Activated B cell treated with CpG ODN at 0.5 μM for 24 hours (primary cell): ENCODE data around the gene CACNG5. TPM values are rescaled to one million over a fixed set of nuclear protein-coding genes. Genes with fewer than 3 reads are reported as not detected.

Experiments used
- ATAC-seq: fragments of 200-7000 bp; cut with Tn5 transposase; one replicate; pipeline ENCODE4 v1.10.0; 2021; ENCODE audit warnings: low read depth, mild to moderate bottlenecking, moderate library complexity
- CTCF ChIA-PET: fragments of 350-600 bp; sonication (Branson Sonifier 250); formaldehyde crosslinking; loops from one replicate; lab custom pipeline; 2021; ENCODE audit warnings: antibody characterized with exemption; lab: Charles Lee
- POLR2A ChIA-PET: fragments of 350-600 bp; sonication (Branson Sonifier 250); formaldehyde crosslinking; loops from one replicate; lab custom pipeline; 2021; ENCODE audit warnings: antibody characterized with exemption; lab: Charles Lee
- DNase-seq: peaks from one replicate; pipeline ENCODE4 v3.0.0; 2022
- H3K27ac Mint-ChIP-seq: one replicate; pipeline ENCODE4 v1.8.0; 2020; ENCODE audit warnings: mixed read lengths
- H3K27me3 Mint-ChIP-seq: one replicate; pipeline ENCODE4 v1.8.0; 2021; ENCODE audit warnings: mixed read lengths
- H3K36me3 Mint-ChIP-seq: one replicate; pipeline ENCODE4 v1.8.0; 2021; ENCODE audit warnings: low read depth, mixed read lengths
- H3K4me1 Mint-ChIP-seq: one replicate; pipeline ENCODE4 v1.8.0; 2021; ENCODE audit warnings: mixed read lengths
- H3K4me3 Mint-ChIP-seq: one replicate; pipeline ENCODE4 v1.8.0; 2020; ENCODE audit warnings: mild to moderate bottlenecking, mixed read lengths
- H3K9me3 Mint-ChIP-seq: one replicate; pipeline ENCODE4 v1.8.0; 2020; ENCODE audit warnings: mixed read lengths
- intact Hi-C: fragments of 100-400 bp; cut with micrococcal nuclease; formaldehyde crosslinking; loops from one replicate; pipeline ENCODE4 v1.15.1; 2024
- total RNA-seq: library from RNA; stranded (reverse); gene quantifications from 2 replicates; pipeline ENCODE4 v1.2.3, GENCODE V29; 2022
- TF ChIP-seq, protein P1 (sequence below): fragments of 200-600 bp; IDR thresholded peaks from one replicate; pipeline ENCODE4 v1.8.0; 2022; ENCODE audit warnings: antibody characterized with exemption, mild to moderate bottlenecking

CACNG5 gene
- total RNA-seq, 1 donor from 2014 or later, result not detected

DNA sequence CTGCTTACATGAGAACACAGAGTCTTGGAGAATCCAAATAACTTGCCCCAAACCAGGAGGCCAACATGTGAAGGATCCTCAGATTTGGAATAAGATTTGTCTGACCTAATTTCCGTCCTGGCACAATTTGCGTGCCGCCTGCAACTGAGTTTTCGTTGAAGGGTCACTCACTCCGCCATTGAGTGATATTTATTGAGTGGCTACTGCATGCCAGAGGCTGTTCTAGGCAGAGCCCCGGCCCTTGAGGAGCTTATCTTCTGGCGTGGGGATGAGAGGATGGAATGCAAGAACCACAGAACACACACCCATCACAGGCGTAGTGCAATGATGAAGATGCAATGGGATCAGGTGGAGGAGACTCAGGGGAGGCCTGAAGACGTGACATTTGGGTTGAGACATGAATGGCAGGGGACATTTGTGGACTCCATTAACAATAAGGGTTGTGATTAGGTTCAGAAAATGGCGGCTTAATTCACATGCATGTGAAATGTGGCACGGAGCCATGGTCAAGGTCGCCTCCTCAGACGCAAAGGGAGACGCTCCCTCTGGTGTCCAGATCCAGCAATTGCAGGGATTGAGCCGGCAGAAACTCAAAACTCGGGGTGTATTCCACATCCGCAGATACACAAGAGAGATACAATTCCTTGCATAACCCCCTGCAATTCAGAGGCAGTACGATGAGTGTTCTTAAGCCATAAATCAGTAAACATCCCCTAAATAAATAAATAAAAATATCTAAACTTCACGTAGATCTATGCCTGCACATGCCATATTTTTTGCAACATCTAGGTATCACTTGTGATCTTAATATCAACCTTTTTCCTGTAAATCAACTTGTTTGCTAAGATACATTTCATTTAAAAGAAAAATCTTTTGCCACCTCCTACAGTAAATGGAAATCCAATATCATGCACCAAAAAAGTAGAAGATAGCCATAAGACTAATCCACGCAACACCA lies 71.7 kb downstream of the CACNG5 start:
- CTCF ChIA-PET, result no interaction called here
- no peaks in the 10 kb centered on the region for H3K27me3 Mint-ChIP-seq
- H3K4me3 Mint-ChIP-seq, result no peak overlapping the region
- H3K9me3 Mint-ChIP-seq, result no peaks in the 10 kb centered on the region
- intact Hi-C loops, result loop anchor here (1.0 kb wide), 1 partner anchor 178 kb away; no protein-coding TSS in a partner anchor
- no peaks in the 10 kb centered on the region for H3K36me3 Mint-ChIP-seq
- no peak for DNase-seq
- POLR2A ChIA-PET, result no interaction called here
- no peak overlapping the region for H3K27ac Mint-ChIP-seq
- peaks cover 2% of the 10 kb centered on the region for H3K4me1 Mint-ChIP-seq
- peak; percentile 49 for ATAC-seq
- TF ChIP-seq, protein P1, sequence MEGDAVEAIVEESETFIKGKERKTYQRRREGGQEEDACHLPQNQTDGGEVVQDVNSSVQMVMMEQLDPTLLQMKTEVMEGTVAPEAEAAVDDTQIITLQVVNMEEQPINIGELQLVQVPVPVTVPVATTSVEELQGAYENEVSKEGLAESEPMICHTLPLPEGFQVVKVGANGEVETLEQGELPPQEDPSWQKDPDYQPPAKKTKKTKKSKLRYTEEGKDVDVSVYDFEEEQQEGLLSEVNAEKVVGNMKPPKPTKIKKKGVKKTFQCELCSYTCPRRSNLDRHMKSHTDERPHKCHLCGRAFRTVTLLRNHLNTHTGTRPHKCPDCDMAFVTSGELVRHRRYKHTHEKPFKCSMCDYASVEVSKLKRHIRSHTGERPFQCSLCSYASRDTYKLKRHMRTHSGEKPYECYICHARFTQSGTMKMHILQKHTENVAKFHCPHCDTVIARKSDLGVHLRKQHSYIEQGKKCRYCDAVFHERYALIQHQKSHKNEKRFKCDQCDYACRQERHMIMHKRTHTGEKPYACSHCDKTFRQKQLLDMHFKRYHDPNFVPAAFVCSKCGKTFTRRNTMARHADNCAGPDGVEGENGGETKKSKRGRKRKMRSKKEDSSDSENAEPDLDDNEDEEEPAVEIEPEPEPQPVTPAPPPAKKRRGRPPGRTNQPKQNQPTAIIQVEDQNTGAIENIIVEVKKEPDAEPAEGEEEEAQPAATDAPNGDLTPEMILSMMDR, result no peak

DNA sequence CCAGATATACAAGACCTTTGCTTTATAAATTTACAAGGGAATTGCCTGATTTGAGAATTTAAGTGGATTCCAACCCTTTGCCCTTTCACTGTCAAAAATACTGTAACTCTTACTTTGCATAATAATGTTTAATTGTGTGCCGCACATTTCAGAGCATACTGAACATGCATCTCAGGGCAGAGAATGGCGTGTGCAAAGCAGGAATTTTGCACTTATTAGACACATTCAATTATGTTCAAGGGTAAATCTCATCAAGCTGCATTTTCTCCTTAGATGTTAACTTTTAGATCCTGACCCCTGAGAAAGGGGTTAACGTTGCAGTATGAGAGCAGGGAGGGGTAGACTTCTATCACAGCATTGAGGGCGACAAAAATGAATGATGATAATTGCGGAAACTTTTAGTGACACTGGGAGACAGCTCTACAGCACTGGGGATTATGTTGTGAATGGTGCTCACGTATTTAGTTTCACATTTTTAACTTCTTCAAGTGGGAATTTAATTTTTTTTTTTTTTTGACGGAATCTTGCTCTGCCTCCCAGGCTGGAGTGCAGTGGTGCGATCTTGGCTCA lies 75.0 kb downstream of the CACNG5 start:
- Mint-ChIP-seq H3K27ac (no peak overlapping the region), H3K4me1 (peaks cover 2% of the 10 kb centered on the region), H3K27me3 (peaks cover 6% of the 10 kb centered on the region), H3K9me3 (no peaks in the 10 kb centered on the region), H3K4me3 (no peak overlapping the region), H3K36me3 (no peaks in the 10 kb centered on the region)
- ChIA-PET CTCF (no interaction called here), POLR2A (no interaction called here)
- no peak for ATAC-seq
- intact Hi-C loops, result no loop called here
- no peak for DNase-seq
- TF ChIP-seq, protein P1, result no peak

DNA sequence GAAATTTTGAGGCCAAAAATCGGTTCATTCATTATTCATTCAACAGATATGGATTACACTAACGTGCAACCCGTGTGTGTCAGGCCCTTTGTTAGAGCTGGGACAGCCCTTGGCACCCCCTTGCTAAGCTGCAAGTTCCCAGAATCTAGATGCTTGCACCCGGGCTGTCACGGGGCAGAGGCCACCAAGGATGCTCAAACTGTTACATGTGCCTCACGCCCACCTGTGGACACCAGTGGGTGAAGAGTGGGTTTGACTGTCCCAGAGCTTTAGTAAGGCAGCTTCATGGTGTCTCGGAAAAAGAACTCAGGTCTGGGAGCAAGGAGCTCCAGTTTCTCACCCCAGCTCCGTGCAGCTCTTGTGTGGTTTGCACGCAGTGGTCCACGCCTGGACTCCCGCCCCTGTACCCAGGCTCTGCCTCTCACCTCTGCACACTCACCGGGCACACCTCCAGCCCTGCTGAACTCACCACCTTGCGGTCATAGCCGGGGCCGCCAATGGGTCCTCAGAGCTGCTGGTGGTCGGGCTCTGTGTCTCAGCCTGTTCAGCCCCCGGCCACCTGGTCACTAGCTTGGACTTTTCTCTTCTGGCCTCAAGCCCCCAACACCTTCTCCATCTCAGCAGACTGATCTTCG lies 75.9 kb downstream of the CACNG5 start:
- Mint-ChIP-seq H3K36me3 (no peaks in the 10 kb centered on the region), H3K27ac (no peak overlapping the region), H3K27me3 (peaks cover 10% of the 10 kb centered on the region), H3K4me1 (peaks cover 2% of the 10 kb centered on the region), H3K4me3 (no peak overlapping the region), H3K9me3 (no peaks in the 10 kb centered on the region)
- intact Hi-C loops, result no loop called here
- TF ChIP-seq, protein P1, result no peak
- CTCF ChIA-PET, result no interaction called here
- no peak for DNase-seq
- ATAC-seq, result no peak
- POLR2A ChIA-PET, result no interaction called here

DNA sequence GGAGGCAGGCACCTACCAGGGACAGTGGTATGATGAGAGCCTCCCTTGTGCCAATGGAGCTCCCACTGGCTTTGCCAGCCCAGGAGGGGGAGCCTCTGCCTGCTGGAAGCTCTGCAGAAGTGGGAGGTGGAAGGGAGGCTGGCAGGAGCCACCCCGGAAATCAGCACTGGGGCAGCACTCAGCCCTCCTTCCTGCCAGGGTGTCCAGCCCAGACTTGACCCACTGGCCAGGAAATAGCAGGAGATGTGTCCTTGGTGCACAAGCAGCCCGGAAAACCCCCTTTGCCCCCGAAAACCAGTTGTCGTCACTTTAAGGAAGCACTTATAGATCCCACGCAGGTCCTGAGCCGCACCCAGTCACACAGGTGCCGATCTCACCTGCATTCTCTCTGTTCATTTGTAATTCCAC lies 80.3 kb downstream of the CACNG5 start:
- ATAC-seq (no peak), DNase-seq (no peak)
- H3K9me3 Mint-ChIP-seq, result peaks cover 7% of the 10 kb centered on the region
- no peak overlapping the region for H3K27ac Mint-ChIP-seq
- TF ChIP-seq, protein P1, result no peak
- H3K36me3 Mint-ChIP-seq, result no peaks in the 10 kb centered on the region
- H3K4me1 Mint-ChIP-seq, result no peaks in the 10 kb centered on the region
- POLR2A ChIA-PET, result no interaction called here
- intact Hi-C loops, result no loop called here
- H3K27me3 Mint-ChIP-seq, result peaks cover 15% of the 10 kb centered on the region
- H3K4me3 Mint-ChIP-seq, result no peak overlapping the region
- CTCF ChIA-PET, result no interaction called here

DNA sequence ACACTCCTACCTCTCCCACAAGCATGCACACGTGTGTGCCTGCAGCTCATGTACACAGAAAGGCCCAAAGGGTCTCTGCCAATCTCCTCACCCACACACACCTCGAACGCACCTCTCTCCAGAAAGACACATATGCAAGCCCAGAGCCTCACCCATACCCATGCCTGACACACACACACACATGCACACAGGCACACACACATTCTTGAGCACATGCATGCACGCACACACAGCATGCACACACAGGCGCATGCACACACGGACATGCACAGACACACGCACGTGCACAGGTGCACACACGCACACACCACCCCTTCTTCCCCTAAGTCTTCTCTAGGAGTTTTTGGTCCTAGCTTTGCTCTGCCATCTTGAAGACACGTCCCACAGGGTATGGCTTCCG lies 80.9 kb downstream of the CACNG5 start:
- intact Hi-C loops, result no loop called here
- no peaks in the 10 kb centered on the region for H3K36me3 Mint-ChIP-seq
- ATAC-seq (no peak), DNase-seq (no peak)
- ChIA-PET CTCF (no interaction called here), POLR2A (no interaction called here)
- H3K27me3 Mint-ChIP-seq, result peaks cover 15% of the 10 kb centered on the region
- no peak overlapping the region for H3K27ac Mint-ChIP-seq
- H3K4me3 Mint-ChIP-seq, result no peak overlapping the region
- H3K4me1 Mint-ChIP-seq, result no peaks in the 10 kb centered on the region
- H3K9me3 Mint-ChIP-seq, result peaks cover 7% of the 10 kb centered on the region
- TF ChIP-seq, protein P1, result no peak
